ENCODE data around the gene TCIRG1.
A peak's percentile ranks its signal among the peaks of the same experiment; 100 is the strongest.

TCIRG1 gene

GRCh38 chr11:68033708-68034045, 5.1 kb upstream of the TCIRG1 start:
- Histone ChIP-seq H3K27ac (ENCODE audit: low read depth, low read length) (no peak overlapping the region), H3K36me3 (ENCODE audit: insufficient read depth, low read length) (peaks cover 29% of the 10 kb centered on the region), H3K27me3 (ENCODE audit: insufficient read depth, low read length) (no peaks in the 10 kb centered on the region), H3K4me3 (ENCODE audit: low read length) (no peak overlapping the region), H3K9me3 (ENCODE audit: insufficient read depth, low read depth, low read length) (no peaks in the 10 kb centered on the region), H3K4me1 (ENCODE audit: insufficient read depth, low read length) (peaks cover 15% of the 10 kb centered on the region), H3K9ac (ENCODE audit: low read depth, low read length) (no peak overlapping the region)
- 95% methylated on average over 12 of the region's 12 CpGs for WGBS

GRCh38 chr11:68035266-68035876, 3.5 kb upstream of the TCIRG1 start:
- Histone ChIP-seq H3K36me3 (ENCODE audit: insufficient read depth, low read length) (peaks cover 29% of the 10 kb centered on the region), H3K27ac (ENCODE audit: low read depth, low read length) (no peak overlapping the region), H3K9me3 (ENCODE audit: insufficient read depth, low read depth, low read length) (no peaks in the 10 kb centered on the region), H3K4me1 (ENCODE audit: insufficient read depth, low read length) (peaks cover 18% of the 10 kb centered on the region; the same call in 1 of the 2 replicates), H3K9ac (ENCODE audit: low read depth, low read length) (no peak overlapping the region), H3K27me3 (ENCODE audit: insufficient read depth, low read length) (no peaks in the 10 kb centered on the region), H3K4me3 (ENCODE audit: low read length) (no peak overlapping the region)
- 91% methylated on average over 13 of the region's 13 CpGs for WGBS

- Histone ChIP-seq H3K9me3 (ENCODE audit: insufficient read depth, low read depth, low read length) (no peaks in the 10 kb centered on the region), H3K27me3 (ENCODE audit: insufficient read depth, low read length) (no peaks in the 10 kb centered on the region), H3K36me3 (ENCODE audit: insufficient read depth, low read length) (peaks cover 29% of the 10 kb centered on the region), H3K4me1 (ENCODE audit: insufficient read depth, low read length) (peaks cover 21% of the 10 kb centered on the region; the same call in 1 of the 2 replicates), H3K27ac (ENCODE audit: low read depth, low read length) (no peak overlapping the region), H3K9ac (ENCODE audit: low read depth, low read length) (no peak overlapping the region), H3K4me3 (ENCODE audit: low read length) (no peak overlapping the region)
- 89% methylated on average over 27 of the region's 27 CpGs for WGBS
Observed at GRCh38 chr11:68036141-68036716, 2.6 kb upstream of the TCIRG1 start.

- Histone ChIP-seq H3K9ac (ENCODE audit: low read depth, low read length) (no peak overlapping the region), H3K4me1 (ENCODE audit: insufficient read depth, low read length) (peaks cover 18% of the 10 kb centered on the region; the same call in 1 of the 2 replicates), H3K27me3 (ENCODE audit: insufficient read depth, low read length) (no peaks in the 10 kb centered on the region), H3K9me3 (ENCODE audit: insufficient read depth, low read depth, low read length) (no peaks in the 10 kb centered on the region), H3K4me3 (ENCODE audit: low read length) (no peak overlapping the region), H3K36me3 (ENCODE audit: insufficient read depth, low read length) (peaks cover 29% of the 10 kb centered on the region), H3K27ac (ENCODE audit: low read depth, low read length) (no peak overlapping the region)
- WGBS: 88% methylated on average over 14 of the region's 14 CpGs
Observed at GRCh38 chr11:68036717-68037239, 2.0 kb upstream of the TCIRG1 start.

DNA sequence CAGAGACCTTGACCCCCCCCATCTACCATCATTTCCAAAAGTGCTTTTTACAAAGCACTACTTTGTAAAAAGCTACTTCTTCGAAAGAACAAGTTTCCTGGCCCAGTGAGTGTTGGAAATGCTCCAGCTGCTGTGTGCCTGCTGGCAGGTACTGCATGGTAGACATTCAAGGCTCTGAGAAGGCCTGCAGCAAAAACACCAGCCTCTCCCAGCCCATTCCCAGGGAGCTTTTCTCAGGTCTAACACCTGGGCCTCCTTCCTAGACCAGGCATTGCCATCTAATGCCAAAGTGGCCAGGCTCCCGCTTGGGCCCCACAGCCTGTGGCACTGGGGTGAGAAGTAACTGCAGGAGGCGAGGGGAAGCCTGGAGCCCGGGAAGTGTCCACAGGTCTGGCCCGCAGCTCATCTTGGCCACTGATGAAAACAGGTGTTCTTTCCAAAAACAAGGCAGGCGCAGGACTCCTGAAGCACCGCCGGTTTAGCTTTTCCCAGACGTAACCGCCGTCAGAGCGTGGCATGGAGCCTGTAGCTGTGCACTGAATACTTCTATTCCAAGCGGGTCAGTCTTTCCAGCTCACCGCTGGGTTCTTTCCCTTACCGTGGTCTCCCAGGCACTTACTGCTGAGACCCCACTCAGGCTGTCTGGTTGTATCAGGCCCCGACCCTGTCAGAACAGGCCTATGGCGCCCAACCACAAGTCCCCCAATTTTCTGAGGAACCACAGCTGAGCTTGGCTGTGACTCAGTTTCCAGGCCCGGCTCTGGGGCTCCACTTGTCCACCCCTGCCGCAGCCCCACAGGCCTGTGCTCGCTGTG, 1.2 kb upstream of the TCIRG1 start:
- peaks cover 22% of the 10 kb centered on the region for H3K36me3 ChIP-seq (ENCODE audit: insufficient read depth, low read length)
- peaks cover 15% of the 10 kb centered on the region; the same call in 1 of the 2 replicates for H3K4me1 ChIP-seq (ENCODE audit: insufficient read depth, low read length)
- H3K9me3 ChIP-seq (ENCODE audit: insufficient read depth, low read depth, low read length): no peaks in the 10 kb centered on the region
- H3K27ac ChIP-seq (ENCODE audit: low read depth, low read length): peak overlapping the region; percentile 13
- no peak overlapping the region for H3K9ac ChIP-seq (ENCODE audit: low read depth, low read length)
- no peak overlapping the region for H3K4me3 ChIP-seq (ENCODE audit: low read length)
- WGBS: 93% methylated on average over 20 of the region's 20 CpGs
- no peaks in the 10 kb centered on the region for H3K27me3 ChIP-seq (ENCODE audit: insufficient read depth, low read length)

DNA sequence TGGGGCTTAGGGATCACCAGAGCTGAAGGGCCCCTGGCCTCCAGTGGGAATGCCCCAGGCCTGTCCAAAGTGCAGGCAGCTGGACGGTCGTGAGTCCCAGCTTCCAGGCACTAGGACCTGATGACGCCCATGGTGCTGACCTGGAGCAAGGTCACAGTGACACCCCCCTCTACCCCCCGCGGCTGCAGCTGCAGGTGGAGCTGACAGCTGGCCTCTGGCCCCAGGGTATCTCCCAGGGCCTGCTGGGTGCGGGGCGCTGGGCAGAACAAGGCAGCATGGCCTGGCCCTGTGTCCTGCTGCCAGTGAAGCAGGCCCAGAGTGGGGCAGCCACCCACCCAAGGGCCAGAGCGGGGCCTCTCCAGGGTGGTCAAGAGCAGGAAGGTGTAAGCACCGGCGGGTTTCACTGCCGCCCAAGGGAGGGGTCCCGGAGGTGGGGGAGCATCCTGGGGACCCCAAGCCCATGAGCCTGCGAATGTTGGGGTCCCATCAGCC, 553 bp upstream of the TCIRG1 start:
- H3K27ac ChIP-seq (ENCODE audit: low read depth, low read length): peak overlapping the region; percentile 45
- peaks cover 15% of the 10 kb centered on the region; the same call in 1 of the 2 replicates for H3K4me1 ChIP-seq (ENCODE audit: insufficient read depth, low read length)

DNA sequence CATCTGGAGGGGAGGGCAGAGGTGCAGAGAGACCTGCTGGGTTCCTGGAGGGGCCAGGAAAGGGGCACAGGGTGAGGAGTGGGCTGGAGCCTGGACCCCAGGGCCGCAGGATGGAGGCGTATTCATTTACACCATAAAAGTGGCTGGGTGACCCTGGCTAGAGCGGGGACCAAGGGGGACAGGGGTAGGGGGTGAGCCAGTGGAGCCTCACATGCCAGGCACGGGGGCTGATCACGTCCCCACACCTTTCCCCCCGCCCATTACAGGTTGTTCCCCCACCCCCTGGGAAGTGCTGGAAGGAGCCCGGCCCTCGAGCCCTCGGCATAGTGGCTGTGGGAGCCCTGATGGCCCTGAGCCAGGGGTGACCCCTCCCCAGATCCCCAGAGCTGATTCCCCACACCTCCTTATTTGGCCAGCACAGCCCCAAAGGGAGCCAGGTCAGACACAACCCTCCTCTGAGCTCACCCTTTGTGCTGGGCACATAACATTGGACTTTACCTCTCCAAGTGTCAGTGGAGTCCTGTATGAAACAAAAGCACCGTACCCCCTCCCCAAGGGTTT, 781 bp downstream of the TCIRG1 start:
- Histone ChIP-seq H3K27ac (ENCODE audit: low read depth, low read length) (peak overlapping the region; percentile 34; the same call in 1 of the 2 replicates), H3K36me3 (ENCODE audit: insufficient read depth, low read length) (peaks cover 5% of the 10 kb centered on the region; the same call in 1 of the 2 replicates), H3K4me3 (ENCODE audit: low read length) (peak overlapping the region; percentile 57), H3K9ac (ENCODE audit: low read depth, low read length) (no peak overlapping the region), H3K27me3 (ENCODE audit: insufficient read depth, low read length) (no peaks in the 10 kb centered on the region), H3K9me3 (ENCODE audit: insufficient read depth, low read depth, low read length) (no peaks in the 10 kb centered on the region), H3K4me1 (ENCODE audit: insufficient read depth, low read length) (peaks cover 15% of the 10 kb centered on the region; the same call in 1 of the 2 replicates)
- WGBS: 51% methylated on average over 9 of the region's 10 CpGs

More for the DNA sequence above, 553 bp upstream of the TCIRG1 start:
- Histone ChIP-seq H3K9me3 (ENCODE audit: insufficient read depth, low read depth, low read length) (no peaks in the 10 kb centered on the region), H3K9ac (ENCODE audit: low read depth, low read length) (peak overlapping the region; percentile 31; the same call in 1 of the 2 replicates), H3K27me3 (ENCODE audit: insufficient read depth, low read length) (no peaks in the 10 kb centered on the region), H3K4me3 (ENCODE audit: low read length) (peak overlapping the region; percentile 57), H3K36me3 (ENCODE audit: insufficient read depth, low read length) (peaks cover 15% of the 10 kb centered on the region)
- WGBS: 48% methylated on average over 13 of the region's 13 CpGs

- H3K36me3 ChIP-seq (ENCODE audit: insufficient read depth, low read length): peaks cover 3% of the 10 kb centered on the region; the same call in 1 of the 2 replicates
- 56% methylated on average over 21 of the region's 22 CpGs for WGBS
- H3K4me3 ChIP-seq (ENCODE audit: low read length): no peak overlapping the region
- H3K27ac ChIP-seq (ENCODE audit: low read depth, low read length): peak overlapping the region; percentile 34; the same call in 1 of the 2 replicates
- H3K4me1 ChIP-seq (ENCODE audit: insufficient read depth, low read length): peaks cover 15% of the 10 kb centered on the region; the same call in 1 of the 2 replicates
- H3K9me3 ChIP-seq (ENCODE audit: insufficient read depth, low read depth, low read length): no peaks in the 10 kb centered on the region
- H3K9ac ChIP-seq (ENCODE audit: low read depth, low read length): peak overlapping the region; percentile 42; the same call in 1 of the 2 replicates
- H3K27me3 ChIP-seq (ENCODE audit: insufficient read depth, low read length): no peaks in the 10 kb centered on the region
Observed at GRCh38 chr11:68040101-68040956, 1.5 kb downstream of the TCIRG1 start.

DNA sequence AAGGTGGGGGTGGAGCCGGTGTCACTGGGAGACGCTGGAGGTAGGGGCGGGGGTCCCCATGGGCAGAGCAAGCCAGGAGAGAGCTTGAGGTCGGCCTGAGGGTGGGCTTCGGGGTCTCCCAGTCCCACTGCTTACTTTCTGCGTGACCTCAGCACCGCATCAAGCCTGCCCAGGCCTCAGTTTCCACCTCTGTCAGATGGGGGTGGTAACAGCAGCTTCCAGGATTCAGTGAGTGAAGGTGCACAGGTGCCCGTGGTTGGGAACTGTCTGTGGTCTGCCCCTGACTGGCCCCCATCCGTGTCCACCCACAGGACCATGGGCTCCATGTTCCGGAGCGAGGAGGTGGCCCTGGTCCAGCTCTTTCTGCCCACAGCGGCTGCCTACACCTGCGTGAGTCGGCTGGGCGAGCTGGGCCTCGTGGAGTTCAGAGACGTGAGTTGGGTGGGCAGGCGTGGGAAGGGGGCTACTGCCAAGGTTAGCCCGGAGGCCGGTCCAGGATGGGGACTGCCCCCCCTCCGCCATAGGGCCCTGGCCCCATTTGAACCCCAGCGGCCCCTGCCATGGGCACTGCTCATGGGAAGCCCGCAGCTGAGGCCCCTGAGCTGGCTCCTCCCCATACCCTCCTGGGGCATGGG, 2.2 kb downstream of the TCIRG1 start:
- H3K27me3 ChIP-seq (ENCODE audit: insufficient read depth, low read length): no peaks in the 10 kb centered on the region
- no peaks in the 10 kb centered on the region for H3K9me3 ChIP-seq (ENCODE audit: insufficient read depth, low read depth, low read length)
- peaks cover 15% of the 10 kb centered on the region; the same call in 1 of the 2 replicates for H3K4me1 ChIP-seq (ENCODE audit: insufficient read depth, low read length)
- H3K4me3 ChIP-seq (ENCODE audit: low read length): no peak overlapping the region
- H3K36me3 ChIP-seq (ENCODE audit: insufficient read depth, low read length): no peaks in the 10 kb centered on the region
- 0 out of 2 replicates have a peak overlapping the region, but pooled peaks have one; percentile 42 for H3K9ac ChIP-seq (ENCODE audit: low read depth, low read length)
- 92% methylated on average over 23 of the region's 23 CpGs for WGBS
- H3K27ac ChIP-seq (ENCODE audit: low read depth, low read length): no peak overlapping the region; the same call in 1 of the 2 replicates

Data from HUES64 (cell line).